HL-60 (cell line): ENCODE data around the gene BCAS3.

ENCODE experiments used
- GABPA ChIP-seq: IDR thresholded peaks from 2 replicates; pipeline ENCODE4 v1.6.1; 2012; ENCODE audit warnings: low read depth
- POLR2AphosphoS5 ChIP-seq: IDR thresholded peaks from 2 replicates; pipeline ENCODE4 v1.6.1; 2012; ENCODE audit warnings: low read depth
- REST ChIP-seq: IDR thresholded peaks from 2 replicates; pipeline ENCODE4 v1.6.1; 2012; ENCODE audit warnings: low read depth; ENCODE audit not compliant: insufficient replicate concordance
- SPI1 ChIP-seq: IDR thresholded peaks from 2 replicates; pipeline ENCODE4 v1.6.1; 2012; ENCODE audit warnings: low read depth, mild to moderate bottlenecking, borderline replicate concordance
- TF ChIP-seq, protein P1 (sequence below): IDR thresholded peaks from one replicate; pipeline ENCODE4 v1.5.1; 2011; ENCODE audit warnings: low read length, control low read depth, inconsistent platforms; ENCODE audit not compliant: insufficient read depth

DNA sequence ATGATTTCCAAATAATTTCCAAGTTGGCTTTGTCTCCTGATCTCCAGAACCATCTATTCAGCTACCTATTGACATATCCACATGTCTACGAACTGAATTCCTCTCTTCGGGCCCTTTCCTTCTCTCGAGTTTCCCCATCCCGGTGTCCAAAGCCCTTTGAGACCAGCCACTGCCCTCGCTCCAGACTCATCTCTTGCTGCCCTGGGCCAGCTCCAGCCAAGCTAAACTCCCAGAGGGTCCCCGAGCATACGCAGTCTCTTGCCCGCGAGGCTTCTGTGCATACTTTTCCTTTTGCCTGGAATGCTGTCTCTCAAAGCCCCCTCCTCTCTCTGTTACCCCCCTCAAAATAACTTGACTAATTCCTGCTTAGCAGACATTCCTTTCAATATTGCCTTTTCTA lies 694.8 kb downstream of the BCAS3 start:
- TF ChIP-seq, protein P1, sequence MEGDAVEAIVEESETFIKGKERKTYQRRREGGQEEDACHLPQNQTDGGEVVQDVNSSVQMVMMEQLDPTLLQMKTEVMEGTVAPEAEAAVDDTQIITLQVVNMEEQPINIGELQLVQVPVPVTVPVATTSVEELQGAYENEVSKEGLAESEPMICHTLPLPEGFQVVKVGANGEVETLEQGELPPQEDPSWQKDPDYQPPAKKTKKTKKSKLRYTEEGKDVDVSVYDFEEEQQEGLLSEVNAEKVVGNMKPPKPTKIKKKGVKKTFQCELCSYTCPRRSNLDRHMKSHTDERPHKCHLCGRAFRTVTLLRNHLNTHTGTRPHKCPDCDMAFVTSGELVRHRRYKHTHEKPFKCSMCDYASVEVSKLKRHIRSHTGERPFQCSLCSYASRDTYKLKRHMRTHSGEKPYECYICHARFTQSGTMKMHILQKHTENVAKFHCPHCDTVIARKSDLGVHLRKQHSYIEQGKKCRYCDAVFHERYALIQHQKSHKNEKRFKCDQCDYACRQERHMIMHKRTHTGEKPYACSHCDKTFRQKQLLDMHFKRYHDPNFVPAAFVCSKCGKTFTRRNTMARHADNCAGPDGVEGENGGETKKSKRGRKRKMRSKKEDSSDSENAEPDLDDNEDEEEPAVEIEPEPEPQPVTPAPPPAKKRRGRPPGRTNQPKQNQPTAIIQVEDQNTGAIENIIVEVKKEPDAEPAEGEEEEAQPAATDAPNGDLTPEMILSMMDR: no peak
- TF ChIP-seq GABPA: no peak
- no peak for TF ChIP-seq POLR2AphosphoS5
- no peak for TF ChIP-seq REST
- no peak for TF ChIP-seq SPI1
